SK-N-SH treated with all-trans-retinoic acid at 6 μM for 48 hours (cell line): Measurements from ENCODE around the gene KRTAP12-2.

Experiments
- CREB5 ChIP-seq: fragments of 250-450 bp; sonication (Bioruptor Pico); IDR thresholded peaks from 2 replicates; pipeline ENCODE4 v1.5.1; 2020; ENCODE audit warnings: low read depth, mild to moderate bottlenecking, moderate library complexity
- CSRNP3 ChIP-seq: fragments of 250-450 bp; sonication (Bioruptor Pico); IDR thresholded peaks from 2 replicates; pipeline ENCODE4 v1.5.1; 2021; ENCODE audit warnings: mild to moderate bottlenecking, moderate library complexity
- POU6F1 ChIP-seq: fragments of 250-450 bp; sonication (Bioruptor Pico); IDR thresholded peaks from 2 replicates; pipeline ENCODE4 v1.8.0; 2021; ENCODE audit warnings: low read depth, mild to moderate bottlenecking, moderate library complexity, borderline replicate concordance
- RARB ChIP-seq: fragments of 250-450 bp; sonication (Bioruptor Pico); IDR thresholded peaks from 2 replicates; pipeline ENCODE4 v1.8.0; 2021; ENCODE audit warnings: mild to moderate bottlenecking, moderate library complexity
- TOX ChIP-seq: fragments of 250-450 bp; sonication (Bioruptor Pico); IDR thresholded peaks from 2 replicates; pipeline ENCODE4 v1.8.0; 2021; ENCODE audit warnings: mild to moderate bottlenecking, moderate library complexity, borderline replicate concordance
- ZFP30 ChIP-seq: fragments of 450-650 bp; formaldehyde crosslinking; IDR thresholded peaks from 2 replicates; pipeline ENCODE4 v1.5.0; 2022; ENCODE audit warnings: mild to moderate bottlenecking, moderate library complexity

- TF ChIP-seq CREB5 (CRISPR knock-in tag): no peak
- TF ChIP-seq POU6F1: no peak
- TF ChIP-seq RARB (CRISPR knock-in tag): no peak
- no peak for TF ChIP-seq CSRNP3 (CRISPR knock-in tag)
- no peak for TF ChIP-seq TOX (CRISPR knock-in tag)
- no peak for TF ChIP-seq ZFP30 (CRISPR knock-in tag)
These were observed 42.2 kb upstream of the KRTAP12-2 start for GRCh38 chr21:44708866-44709425.
